ENCODE measurements around the gene FAM47A.
A peak's percentile ranks its signal among the peaks of the same experiment; 100 is the strongest.

The FAM47A gene

GRCh38 chrX:34132028-34132427 is at the start of gene FAM47A:
Gene FAM47A, minus strand, starts transcription at chrX:34132314. Its CDS starts 36 bp downstream, at chrX:34132278.
- no peak for DNase-seq (ENCODE audit: low spot score)

- no peak for DNase-seq (ENCODE audit: low spot score)
Measured at GRCh38 chrX:34147345-34147744, 15.2 kb upstream of the FAM47A start.

- DNase-seq (ENCODE audit: low spot score) = no peak
Measured at GRCh38 chrX:34146906-34147305, 14.8 kb upstream of the FAM47A start.

GRCh38 chrX:34144246-34144645 is 12.1 kb upstream of the FAM47A start:
- DNase-seq (ENCODE audit: low spot score) = no peak

- peak; percentile 2 for DNase-seq (ENCODE audit: low spot score)
Measured at GRCh38 chrX:34140816-34141215, 8.7 kb upstream of the FAM47A start.

GRCh38 chrX:34130980-34131744 is 952 bp downstream of the FAM47A start:
- DNase-seq (ENCODE audit: low spot score) = no peak

GRCh38 chrX:34130501-34130900 is 1.6 kb downstream of the FAM47A start:
- no peak for DNase-seq (ENCODE audit: low spot score)

GRCh38 chrX:34126011-34126410 is 6.1 kb downstream of the FAM47A start:
- DNase-seq (ENCODE audit: low spot score) = no peak

GRCh38 chrX:34119122-34119521 is 13.0 kb downstream of the FAM47A start:
- DNase-seq (ENCODE audit: low spot score) = no peak

- DNase-seq (ENCODE audit: low spot score) = no peak
Measured at GRCh38 chrX:34112459-34112858, 19.7 kb downstream of the FAM47A start.
